Hematopoietic multipotent progenitor cell (in vitro differentiated cells): ENCODE results near the gene ASB7. TPM values are rescaled to one million over a fixed set of nuclear protein-coding genes. Genes with fewer than 3 reads are reported as not detected.

ENCODE experiments used
- small RNA-seq: library from RNA; depleted of rRNA; stranded (forward); fragments of <200 nt; gene quantifications from one replicate; pipeline ENCODE3, GENCODE V24; 2012
- total RNA-seq: library from RNA; depleted of rRNA; stranded (reverse); fragments of >200 nt; gene quantifications from one replicate; pipeline ENCODE4 v1.2.3, GENCODE V29; 2012

The ASB7 gene
- total RNA-seq, 1 donor, result 14.8 TPM

Small RNAs within 50 kb of the gene (small RNA-seq; reads per million reads assigned to genes)
- gene RF00019 (not detected), gene RNU6-181P (not detected)

Other genes starting within 250 kb of the ASB7 start
- gene CERS3, start 73.6 kb upstream of the ASB7 start, total RNA-seq, result under 0.01 TPM
- gene LINS1, start 405 bp upstream of the ASB7 start, total RNA-seq, result 16.2 TPM